Neural crest cell (in vitro differentiated cells): Measurements from ENCODE around the gene ANOS1. TPM values are rescaled to one million over a fixed set of nuclear protein-coding genes. Genes with fewer than 3 reads are reported as not detected.

ENCODE experiments used
- DNase-seq: peaks from one replicate; pipeline ENCODE4 v3.0.0; 2021; ENCODE audit warnings: low read depth, mixed read lengths, low spot score
- H3K27ac Mint-ChIP-seq: one replicate; pipeline ENCODE4 v1.8.0; 2021; ENCODE audit warnings: mild to moderate bottlenecking, mixed read lengths; ENCODE audit not compliant: unreplicated experiment
- H3K27me3 Mint-ChIP-seq: 2 replicates; pipeline ENCODE4 v1.8.0; 2021; ENCODE audit warnings: low read depth, mild to moderate bottlenecking, mixed read lengths
- H3K36me3 Mint-ChIP-seq: 2 replicates; pipeline ENCODE4 v1.8.0; 2021; ENCODE audit warnings: low read depth, mild to moderate bottlenecking, mixed read lengths
- H3K4me1 Mint-ChIP-seq: 2 replicates; pipeline ENCODE4 v1.8.0; 2021; ENCODE audit warnings: mixed read lengths
- H3K4me3 Mint-ChIP-seq: one replicate; pipeline ENCODE4 v1.8.0; 2021; ENCODE audit warnings: mild to moderate bottlenecking, mixed read lengths
- H3K9me3 Mint-ChIP-seq: 2 replicates; pipeline ENCODE4 v1.8.0; 2021; ENCODE audit warnings: mixed read lengths
- total RNA-seq: library from RNA; stranded (reverse); gene quantifications from 2 replicates; pipeline ENCODE4 v1.2.1, GENCODE V29; 2021
- TF ChIP-seq, protein P1 (sequence below): fragments of 200-600 bp; sonication (generic); conservative IDR thresholded peaks from 2 replicates; pipeline ENCODE4 v1.5.0; 2021; ENCODE audit warnings: antibody characterized with exemption, mild to moderate bottlenecking

Gene ANOS1
- total RNA-seq, 1 donor from 2014 or later = 18.1 TPM

DNA sequence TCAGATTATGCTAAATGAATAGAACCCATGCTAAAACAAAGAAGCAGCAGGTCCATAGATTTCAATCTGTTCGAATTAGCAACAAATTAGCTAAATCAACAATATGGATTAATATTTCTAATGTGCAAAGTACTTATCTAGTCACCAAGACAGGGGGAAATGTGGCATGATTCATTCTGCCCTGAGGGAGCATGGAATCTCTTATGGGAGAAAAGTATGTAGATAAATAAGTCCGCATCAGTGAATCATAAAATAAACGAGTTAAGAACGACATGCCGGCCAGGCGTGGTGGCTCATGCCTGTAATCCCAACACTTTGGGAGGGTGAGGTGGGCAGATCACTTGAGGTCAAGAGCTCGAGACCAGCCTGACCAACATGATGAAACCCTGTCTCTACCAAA is 102.1 kb downstream of the ANOS1 start:
- Mint-ChIP-seq H3K4me3 (no peak overlapping the region), H3K27me3 (no peaks in the 10 kb centered on the region), H3K36me3 (peaks cover 9% of the 10 kb centered on the region), H3K9me3 (peaks cover 2% of the 10 kb centered on the region), H3K27ac (no peak overlapping the region), H3K4me1 (peaks cover 11% of the 10 kb centered on the region)
- TF ChIP-seq, protein P1, sequence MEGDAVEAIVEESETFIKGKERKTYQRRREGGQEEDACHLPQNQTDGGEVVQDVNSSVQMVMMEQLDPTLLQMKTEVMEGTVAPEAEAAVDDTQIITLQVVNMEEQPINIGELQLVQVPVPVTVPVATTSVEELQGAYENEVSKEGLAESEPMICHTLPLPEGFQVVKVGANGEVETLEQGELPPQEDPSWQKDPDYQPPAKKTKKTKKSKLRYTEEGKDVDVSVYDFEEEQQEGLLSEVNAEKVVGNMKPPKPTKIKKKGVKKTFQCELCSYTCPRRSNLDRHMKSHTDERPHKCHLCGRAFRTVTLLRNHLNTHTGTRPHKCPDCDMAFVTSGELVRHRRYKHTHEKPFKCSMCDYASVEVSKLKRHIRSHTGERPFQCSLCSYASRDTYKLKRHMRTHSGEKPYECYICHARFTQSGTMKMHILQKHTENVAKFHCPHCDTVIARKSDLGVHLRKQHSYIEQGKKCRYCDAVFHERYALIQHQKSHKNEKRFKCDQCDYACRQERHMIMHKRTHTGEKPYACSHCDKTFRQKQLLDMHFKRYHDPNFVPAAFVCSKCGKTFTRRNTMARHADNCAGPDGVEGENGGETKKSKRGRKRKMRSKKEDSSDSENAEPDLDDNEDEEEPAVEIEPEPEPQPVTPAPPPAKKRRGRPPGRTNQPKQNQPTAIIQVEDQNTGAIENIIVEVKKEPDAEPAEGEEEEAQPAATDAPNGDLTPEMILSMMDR = no peak
- no peak for DNase-seq

DNA sequence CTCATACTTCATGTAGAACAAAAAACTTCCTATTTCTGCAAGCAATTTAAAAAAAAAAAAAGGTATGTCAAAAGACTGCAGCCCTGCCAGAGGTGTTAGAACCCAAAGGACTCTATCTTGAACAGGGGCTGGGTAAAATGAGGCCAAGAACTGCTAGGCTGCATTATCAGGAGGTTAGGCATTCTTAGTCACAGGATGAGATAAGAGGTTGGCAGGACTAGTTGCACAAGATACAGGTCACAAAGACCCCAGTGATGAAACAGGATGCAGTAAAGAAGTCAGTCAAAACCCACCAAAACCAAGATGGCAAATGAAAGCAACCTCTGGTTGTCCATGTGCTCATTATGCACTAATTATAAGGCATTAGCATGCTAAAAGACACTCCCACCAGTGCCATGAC is 104.1 kb downstream of the ANOS1 start:
- DNase-seq = no peak
- TF ChIP-seq, protein P1 = no peak
- no peak overlapping the region for H3K27ac Mint-ChIP-seq
- H3K4me1 Mint-ChIP-seq = peaks cover 6% of the 10 kb centered on the region
- H3K27me3 Mint-ChIP-seq = no peaks in the 10 kb centered on the region
- H3K9me3 Mint-ChIP-seq = peaks cover 4% of the 10 kb centered on the region
- H3K4me3 Mint-ChIP-seq = no peak overlapping the region
- peaks cover 13% of the 10 kb centered on the region for H3K36me3 Mint-ChIP-seq

GRCh38 chrX:8607326-8607725 is 124.6 kb downstream of the ANOS1 start:
- H3K4me1 Mint-ChIP-seq = no peaks in the 10 kb centered on the region
- H3K4me3 Mint-ChIP-seq = no peak overlapping the region
- no peaks in the 10 kb centered on the region for H3K27me3 Mint-ChIP-seq
- no peak for DNase-seq
- TF ChIP-seq, protein P1 = no peak
- peaks cover 11% of the 10 kb centered on the region for H3K36me3 Mint-ChIP-seq
- peaks cover 13% of the 10 kb centered on the region for H3K9me3 Mint-ChIP-seq
- H3K27ac Mint-ChIP-seq = no peak overlapping the region

DNA sequence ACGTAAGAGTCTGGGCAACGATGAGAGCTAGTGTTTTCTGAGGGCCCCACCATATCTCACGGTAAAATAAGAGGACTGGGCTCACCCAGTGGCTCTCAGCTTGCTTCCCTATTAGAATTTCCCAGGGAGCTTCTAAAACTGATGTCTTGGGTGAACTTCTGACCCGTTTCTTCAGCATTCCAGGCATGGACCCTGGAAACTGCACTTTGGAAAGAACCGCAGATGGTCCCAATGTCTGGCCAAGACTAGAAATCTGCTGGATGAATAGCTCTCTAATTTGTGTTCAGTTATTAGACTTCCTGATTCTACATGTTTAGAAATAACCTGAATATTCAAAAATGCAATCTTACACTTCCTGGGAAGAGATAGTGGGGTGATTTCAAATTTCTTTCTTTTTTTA is 127.8 kb downstream of the ANOS1 start:
- H3K36me3 Mint-ChIP-seq = peaks cover 3% of the 10 kb centered on the region
- no peaks in the 10 kb centered on the region for H3K4me1 Mint-ChIP-seq
- no peaks in the 10 kb centered on the region for H3K27me3 Mint-ChIP-seq
- no peak overlapping the region for H3K27ac Mint-ChIP-seq
- H3K4me3 Mint-ChIP-seq = no peak overlapping the region
- TF ChIP-seq, protein P1 = no peak
- no peak for DNase-seq
- H3K9me3 Mint-ChIP-seq = peaks cover 3% of the 10 kb centered on the region

GRCh38 chrX:8591501-8591900 is 140.4 kb downstream of the ANOS1 start:
- peaks cover 13% of the 10 kb centered on the region for H3K4me1 Mint-ChIP-seq
- no peaks in the 10 kb centered on the region for H3K9me3 Mint-ChIP-seq
- no peaks in the 10 kb centered on the region for H3K27me3 Mint-ChIP-seq
- peaks cover 5% of the 10 kb centered on the region for H3K36me3 Mint-ChIP-seq
- DNase-seq = no peak
- no peak overlapping the region for H3K27ac Mint-ChIP-seq
- no peak overlapping the region for H3K4me3 Mint-ChIP-seq
- TF ChIP-seq, protein P1 = no peak

- DNase-seq = no peak
- TF ChIP-seq, protein P1 = no peak
- Mint-ChIP-seq H3K27ac (no peak overlapping the region), H3K4me1 (peaks cover 13% of the 10 kb centered on the region), H3K9me3 (no peaks in the 10 kb centered on the region), H3K4me3 (no peak overlapping the region), H3K36me3 (peaks cover 2% of the 10 kb centered on the region), H3K27me3 (no peaks in the 10 kb centered on the region)
Measured at GRCh38 chrX:8586953-8587352, 145.0 kb downstream of the ANOS1 start.
